Smooth muscle cell (in vitro differentiated cells): ENCODE measurements around the gene DMD. TPM values are rescaled to one million over a fixed set of nuclear protein-coding genes. Genes with fewer than 3 reads are reported as not detected.
A peak's percentile ranks its signal among the peaks of the same experiment; 100 is the strongest.

Experiments used
- DNase-seq: peaks from one replicate; lab custom pipeline; 2025; ENCODE audit not compliant: unreplicated experiment; lab: John Stamatoyannopoulos, UW
- H2AFZ ChIP-seq: fragments of 200-600 bp; sonication (generic); 2 replicates; pipeline ENCODE4 v1.6.0; 2016; ENCODE audit warnings: antibody characterized with exemption, low read depth, mild to moderate bottlenecking
- H3F3A ChIP-seq: fragments of 200-600 bp; sonication (generic); 2 replicates; pipeline ENCODE4 v1.6.0; 2017; ENCODE audit warnings: antibody characterized with exemption, low read depth
- H3K27ac ChIP-seq: fragments of 200-600 bp; sonication (generic); 2 replicates; pipeline ENCODE4 v1.5.1; 2016; ENCODE audit warnings: low read depth, mild to moderate bottlenecking
- H3K27me3 ChIP-seq: fragments of 200-600 bp; sonication (generic); 2 replicates; pipeline ENCODE4 v1.6.1; 2016; ENCODE audit warnings: low read depth, mild to moderate bottlenecking
- H3K36me3 ChIP-seq: fragments of 200-600 bp; sonication (generic); 2 replicates; pipeline ENCODE4 v1.5.1; 2016; ENCODE audit warnings: low read depth
- H3K4me1 ChIP-seq: fragments of 200-600 bp; sonication (generic); 2 replicates; pipeline ENCODE4 v1.5.1; 2016; ENCODE audit warnings: low read depth
- H3K4me2 ChIP-seq: fragments of 200-600 bp; sonication (generic); 2 replicates; pipeline ENCODE4 v1.6.0; 2016; ENCODE audit warnings: mild to moderate bottlenecking
- H3K4me3 ChIP-seq: fragments of 200-600 bp; sonication (generic); 2 replicates; pipeline ENCODE4 v1.5.1; 2016; ENCODE audit warnings: mild to moderate bottlenecking
- H3K79me2 ChIP-seq: fragments of 200-600 bp; sonication (generic); 2 replicates; pipeline ENCODE4 v1.6.0; 2016; ENCODE audit warnings: low read depth, mild to moderate bottlenecking
- H3K9ac ChIP-seq: fragments of 200-600 bp; sonication (generic); 2 replicates; pipeline ENCODE4 v1.6.0; 2016; ENCODE audit warnings: low read depth
- H3K9me3 ChIP-seq: fragments of 200-600 bp; sonication (generic); replicated peaks from 2 replicates; pipeline ENCODE4 v1.5.1; 2016; ENCODE audit warnings: low read depth
- H4K20me1 ChIP-seq: fragments of 200-600 bp; sonication (generic); 2 replicates; pipeline ENCODE4 v1.6.0; 2016; ENCODE audit warnings: low read depth
- WGBS: methylation state at CpG from one replicate; pipeline ENCODE4 v1.1.7; 2016; ENCODE audit warnings: low lambda C conversion rate; 5-methylcytosine and 5-hydroxymethylcytosine counted together
- polyA plus RNA-seq: library from polyadenylated mRNA; unstranded; fragments of >200 nt; fragmentation: Nextera tagmentation; extraction: Ambion mirVana; gene quantifications from 2 replicates; pipeline ENCODE4 v1.2.1, GENCODE V29; 2016
- total RNA-seq: library from RNA; depleted of rRNA; stranded (reverse); fragments of >200 nt; gene quantifications from 2 replicates; pipeline ENCODE4 v1.2.3, GENCODE V29; 2014
- TF ChIP-seq, protein P1 (sequence below): fragments of 200-600 bp; sonication (generic); IDR thresholded peaks from 2 replicates; pipeline ENCODE4 v1.5.1; 2017; ENCODE audit warnings: borderline replicate concordance, mild to moderate bottlenecking, antibody characterized with exemption; ENCODE audit not compliant: insufficient read depth, poor library complexity, severe bottlenecking

Gene DMD
- total and polyA plus RNA-seq, 2 experiments from 2014 or later, result 12.3 to 12.6 TPM

DNA sequence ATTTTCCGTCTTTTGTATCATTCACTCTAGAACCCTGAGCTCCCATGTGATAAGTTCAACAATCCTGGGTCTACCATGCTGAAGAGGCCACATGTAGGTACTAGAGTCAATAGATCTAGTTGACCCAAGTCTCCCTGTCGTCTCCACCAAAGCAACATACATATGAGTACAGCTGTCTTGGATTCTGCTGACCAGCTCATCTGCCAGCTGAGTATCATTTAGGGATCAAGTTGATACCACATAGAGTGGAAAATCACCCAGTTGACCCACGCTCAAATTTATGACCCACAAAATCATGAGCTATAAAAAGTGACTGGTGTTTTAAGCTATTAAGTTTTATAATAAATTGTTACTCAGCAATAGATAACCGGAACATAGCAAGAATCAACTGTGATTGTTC is 61.8 kb downstream of the DMD start:
- TF ChIP-seq, protein P1, sequence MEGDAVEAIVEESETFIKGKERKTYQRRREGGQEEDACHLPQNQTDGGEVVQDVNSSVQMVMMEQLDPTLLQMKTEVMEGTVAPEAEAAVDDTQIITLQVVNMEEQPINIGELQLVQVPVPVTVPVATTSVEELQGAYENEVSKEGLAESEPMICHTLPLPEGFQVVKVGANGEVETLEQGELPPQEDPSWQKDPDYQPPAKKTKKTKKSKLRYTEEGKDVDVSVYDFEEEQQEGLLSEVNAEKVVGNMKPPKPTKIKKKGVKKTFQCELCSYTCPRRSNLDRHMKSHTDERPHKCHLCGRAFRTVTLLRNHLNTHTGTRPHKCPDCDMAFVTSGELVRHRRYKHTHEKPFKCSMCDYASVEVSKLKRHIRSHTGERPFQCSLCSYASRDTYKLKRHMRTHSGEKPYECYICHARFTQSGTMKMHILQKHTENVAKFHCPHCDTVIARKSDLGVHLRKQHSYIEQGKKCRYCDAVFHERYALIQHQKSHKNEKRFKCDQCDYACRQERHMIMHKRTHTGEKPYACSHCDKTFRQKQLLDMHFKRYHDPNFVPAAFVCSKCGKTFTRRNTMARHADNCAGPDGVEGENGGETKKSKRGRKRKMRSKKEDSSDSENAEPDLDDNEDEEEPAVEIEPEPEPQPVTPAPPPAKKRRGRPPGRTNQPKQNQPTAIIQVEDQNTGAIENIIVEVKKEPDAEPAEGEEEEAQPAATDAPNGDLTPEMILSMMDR, result no peak
- Histone ChIP-seq H3K4me1 (no peaks in the 10 kb centered on the region), H2AFZ (no peak overlapping the region), H3K4me2 (no peak overlapping the region), H3F3A (no peaks in the 10 kb centered on the region), H3K27ac (no peak overlapping the region), H3K79me2 (no peaks in the 10 kb centered on the region), H4K20me1 (no peaks in the 10 kb centered on the region), H3K4me3 (no peak overlapping the region), H3K27me3 (no peaks in the 10 kb centered on the region), H3K9ac (no peak overlapping the region), H3K36me3 (no peaks in the 10 kb centered on the region), H3K9me3 (no peaks in the 10 kb centered on the region)
- no peak for DNase-seq
- 90% methylated on average over 4 of the region's 4 CpGs for WGBS

DNA sequence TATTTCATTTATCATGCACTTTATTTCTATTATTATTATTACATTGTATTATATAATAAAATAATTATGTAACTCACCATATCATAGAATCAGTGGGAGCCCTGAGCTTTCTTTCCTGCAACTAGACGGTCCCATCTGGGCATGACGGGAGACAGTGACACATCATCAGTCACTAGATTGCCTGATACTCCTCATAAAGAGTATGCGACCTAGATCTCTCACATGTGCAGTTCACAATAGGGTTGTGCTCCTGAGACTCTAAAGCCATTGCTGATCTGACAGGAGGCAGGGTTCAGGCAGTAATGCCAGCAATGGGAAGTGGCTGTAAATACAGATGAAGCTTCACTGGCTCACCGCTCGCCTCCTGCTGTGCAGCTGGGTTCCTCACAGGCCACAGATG is 62.3 kb downstream of the DMD start:
- no peaks in the 10 kb centered on the region for H3K9me3 ChIP-seq
- H3K27me3 ChIP-seq, result no peaks in the 10 kb centered on the region
- H2AFZ ChIP-seq, result no peak overlapping the region
- H3K4me3 ChIP-seq, result no peak overlapping the region
- H3K9ac ChIP-seq, result no peak overlapping the region
- H3K27ac ChIP-seq, result no peak overlapping the region
- 93% methylated on average over 5 of the region's 5 CpGs for WGBS
- no peaks in the 10 kb centered on the region for H4K20me1 ChIP-seq
- H3K36me3 ChIP-seq, result no peaks in the 10 kb centered on the region
- DNase-seq, result no peak
- H3K4me2 ChIP-seq, result no peak overlapping the region
- no peaks in the 10 kb centered on the region for H3F3A ChIP-seq
- H3K79me2 ChIP-seq, result no peaks in the 10 kb centered on the region
- TF ChIP-seq, protein P1, result no peak
- no peaks in the 10 kb centered on the region for H3K4me1 ChIP-seq

DNA sequence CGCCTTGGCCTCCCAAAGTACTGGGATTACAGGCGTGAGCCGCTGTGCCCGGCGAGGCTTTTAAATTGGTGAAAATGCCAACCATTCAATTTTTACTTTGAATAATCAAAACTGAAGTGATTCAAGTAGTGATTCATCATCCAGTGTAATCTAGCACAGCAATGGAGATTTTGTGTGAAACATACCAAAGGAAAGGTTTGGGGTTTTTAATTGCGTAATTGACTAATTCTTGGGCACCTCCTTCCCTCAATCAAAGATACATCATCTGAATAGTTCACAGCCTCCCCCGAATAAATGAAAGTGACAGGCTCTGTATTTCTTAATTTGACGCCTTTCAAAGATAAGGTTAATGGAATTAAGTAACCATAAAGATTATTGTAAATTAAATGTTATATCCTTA is 69.0 kb downstream of the DMD start:
- Histone ChIP-seq H3K9ac (no peak overlapping the region), H3K27me3 (no peaks in the 10 kb centered on the region), H3F3A (no peaks in the 10 kb centered on the region), H3K36me3 (no peaks in the 10 kb centered on the region), H3K4me1 (no peaks in the 10 kb centered on the region), H3K9me3 (no peaks in the 10 kb centered on the region), H3K4me3 (no peak overlapping the region), H4K20me1 (no peaks in the 10 kb centered on the region), H3K27ac (no peak overlapping the region), H3K79me2 (no peaks in the 10 kb centered on the region), H2AFZ (no peak overlapping the region), H3K4me2 (no peak overlapping the region)
- no peak for DNase-seq
- TF ChIP-seq, protein P1, result no peak
- 94% methylated on average over 8 of the region's 8 CpGs for WGBS

DNA sequence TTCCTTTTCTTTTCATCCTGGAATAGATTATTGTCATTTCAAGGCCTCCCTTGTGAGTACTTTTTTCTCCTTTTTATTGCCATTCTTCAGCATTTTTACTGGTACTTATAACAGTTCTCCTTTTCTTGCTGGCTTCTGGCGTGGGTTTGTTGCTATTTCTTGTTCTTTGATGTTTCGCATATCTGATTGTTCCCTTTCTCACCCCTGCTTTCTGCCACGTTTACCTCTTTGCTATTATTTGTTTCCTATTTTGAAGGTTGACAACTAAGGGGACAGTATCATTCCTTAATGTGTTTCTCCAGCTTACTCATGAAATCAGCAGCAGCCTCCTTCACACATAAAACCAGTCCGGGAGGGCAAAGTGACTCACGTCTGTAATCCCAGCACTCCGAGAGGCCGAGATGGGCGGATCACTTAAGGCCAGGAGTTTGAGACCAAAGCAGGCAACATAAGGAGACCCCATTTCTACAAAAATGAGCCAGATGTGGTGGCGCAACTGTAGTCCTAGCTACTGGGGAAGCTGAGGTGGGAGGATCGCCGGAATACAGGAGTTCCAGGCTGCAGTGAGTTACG is 72.6 kb downstream of the DMD start:
- no peak overlapping the region for H2AFZ ChIP-seq
- TF ChIP-seq, protein P1, result no peak
- H3F3A ChIP-seq, result no peaks in the 10 kb centered on the region
- H3K27ac ChIP-seq, result peak overlapping the region; percentile 35
- 35% methylated on average over 12 of the region's 12 CpGs for WGBS
- H3K27me3 ChIP-seq, result no peaks in the 10 kb centered on the region
- H3K36me3 ChIP-seq, result no peaks in the 10 kb centered on the region
- H3K4me1 ChIP-seq, result no peaks in the 10 kb centered on the region
- peak; percentile 4 for DNase-seq
- H4K20me1 ChIP-seq, result no peaks in the 10 kb centered on the region
- H3K79me2 ChIP-seq, result no peaks in the 10 kb centered on the region
- no peaks in the 10 kb centered on the region for H3K9me3 ChIP-seq
- H3K4me2 ChIP-seq, result peak overlapping the region; percentile 38
- H3K4me3 ChIP-seq, result no peak overlapping the region
- no peak overlapping the region for H3K9ac ChIP-seq
